Left ventricle myocardium inferior (tissue), 1 donor: ENCODE measurements around the gene ZRANB1. TPM values are rescaled to one million over a fixed set of nuclear protein-coding genes. Genes with fewer than 3 reads are reported as not detected.

ENCODE experiments used
- DNase-seq: peaks from one replicate; pipeline ENCODE4 v3.0.0-alpha.2; 2020
- H3K27ac ChIP-seq: fragments of 200-600 bp; replicated peaks from 2 replicates; pipeline ENCODE4 v1.8.0; 2021
- H3K27me3 ChIP-seq: fragments of 200-600 bp; 2 replicates; pipeline ENCODE4 v1.8.0; 2021; ENCODE audit warnings: low read depth
- H3K36me3 ChIP-seq: fragments of 200-600 bp; 2 replicates; pipeline ENCODE4 v1.8.0; 2021
- H3K4me1 ChIP-seq: fragments of 200-600 bp; 2 replicates; pipeline ENCODE4 v1.8.0; 2021
- H3K4me3 ChIP-seq: fragments of 200-600 bp; 2 replicates; pipeline ENCODE4 v1.8.0; 2021; ENCODE audit warnings: mild to moderate bottlenecking, moderate library complexity
- H3K9me3 ChIP-seq: fragments of 200-600 bp; replicated peaks from 2 replicates; pipeline ENCODE4 v1.8.0; 2021
- intact Hi-C: fragments of 100-400 bp; cut with micrococcal nuclease; formaldehyde crosslinking; loops from one replicate; pipeline ENCODE4 v1.11.0; 2022
- total RNA-seq: library from RNA; stranded (reverse); fragmentation: NEBNext Ultra II Directional; extraction: Animal tissue kit (Norgen Biotek cat#: 25700); gene quantifications from one replicate; pipeline ENCODE4 v1.2.1, GENCODE V29; 2021
- TF ChIP-seq, protein P1 (sequence below): fragments of 200-600 bp; IDR thresholded peaks from 2 replicates; pipeline ENCODE4 v1.8.0; 2021; ENCODE audit warnings: antibody characterized with exemption, mild to moderate bottlenecking, borderline replicate concordance
- donor health status: DM: no; HTN: yes; CAD: no; lungs with severe emphysema.

The ZRANB1 gene
- total RNA-seq, 1 donor from 2014 or later: 25.3 TPM

DNA sequence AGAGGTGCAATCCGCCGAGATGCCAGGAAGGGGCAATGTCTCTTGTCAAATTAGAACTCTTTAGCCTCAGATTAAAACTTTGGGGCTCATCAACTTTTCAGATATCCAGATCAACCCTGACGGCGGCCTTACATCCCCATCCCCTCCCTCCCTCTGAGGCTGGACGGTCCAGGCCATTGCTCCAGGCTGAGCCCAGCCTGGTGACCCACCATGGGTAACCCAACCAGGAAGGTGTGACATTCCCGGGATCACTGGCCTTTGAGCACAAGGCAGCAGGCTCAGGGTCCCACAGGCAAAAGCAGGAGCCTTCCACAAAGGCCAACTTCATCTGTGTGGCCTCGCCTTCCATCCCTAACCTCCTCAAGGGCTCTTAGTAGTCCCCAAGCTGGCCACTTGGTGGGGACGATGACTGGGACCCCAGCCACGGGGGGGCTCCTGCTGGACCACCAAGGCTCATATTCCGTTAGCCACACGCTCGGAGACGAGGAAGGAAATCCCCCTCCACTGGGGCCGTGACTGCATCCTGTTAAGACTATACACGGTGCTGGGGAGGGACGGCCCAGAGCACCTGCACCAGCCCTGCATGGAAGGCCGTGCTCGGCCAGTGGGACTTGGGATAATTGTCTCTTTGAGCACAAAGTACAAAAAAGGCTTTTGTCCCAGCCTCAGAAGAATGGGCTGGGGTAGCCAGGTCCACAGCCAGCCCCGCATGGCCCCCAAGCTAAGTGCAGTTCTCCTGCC is 62.8 kb downstream of the ZRANB1 start:
- no peak for DNase-seq
- peaks cover 81% of the 10 kb centered on the region for H3K4me1 ChIP-seq
- no peaks in the 10 kb centered on the region for H3K9me3 ChIP-seq
- no peak overlapping the region for H3K4me3 ChIP-seq
- no peaks in the 10 kb centered on the region for H3K27me3 ChIP-seq
- TF ChIP-seq, protein P1, sequence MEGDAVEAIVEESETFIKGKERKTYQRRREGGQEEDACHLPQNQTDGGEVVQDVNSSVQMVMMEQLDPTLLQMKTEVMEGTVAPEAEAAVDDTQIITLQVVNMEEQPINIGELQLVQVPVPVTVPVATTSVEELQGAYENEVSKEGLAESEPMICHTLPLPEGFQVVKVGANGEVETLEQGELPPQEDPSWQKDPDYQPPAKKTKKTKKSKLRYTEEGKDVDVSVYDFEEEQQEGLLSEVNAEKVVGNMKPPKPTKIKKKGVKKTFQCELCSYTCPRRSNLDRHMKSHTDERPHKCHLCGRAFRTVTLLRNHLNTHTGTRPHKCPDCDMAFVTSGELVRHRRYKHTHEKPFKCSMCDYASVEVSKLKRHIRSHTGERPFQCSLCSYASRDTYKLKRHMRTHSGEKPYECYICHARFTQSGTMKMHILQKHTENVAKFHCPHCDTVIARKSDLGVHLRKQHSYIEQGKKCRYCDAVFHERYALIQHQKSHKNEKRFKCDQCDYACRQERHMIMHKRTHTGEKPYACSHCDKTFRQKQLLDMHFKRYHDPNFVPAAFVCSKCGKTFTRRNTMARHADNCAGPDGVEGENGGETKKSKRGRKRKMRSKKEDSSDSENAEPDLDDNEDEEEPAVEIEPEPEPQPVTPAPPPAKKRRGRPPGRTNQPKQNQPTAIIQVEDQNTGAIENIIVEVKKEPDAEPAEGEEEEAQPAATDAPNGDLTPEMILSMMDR: no peak
- H3K27ac ChIP-seq: no peak overlapping the region
- peaks cover 23% of the 10 kb centered on the region for H3K36me3 ChIP-seq
- intact Hi-C loops: no loop called here

DNA sequence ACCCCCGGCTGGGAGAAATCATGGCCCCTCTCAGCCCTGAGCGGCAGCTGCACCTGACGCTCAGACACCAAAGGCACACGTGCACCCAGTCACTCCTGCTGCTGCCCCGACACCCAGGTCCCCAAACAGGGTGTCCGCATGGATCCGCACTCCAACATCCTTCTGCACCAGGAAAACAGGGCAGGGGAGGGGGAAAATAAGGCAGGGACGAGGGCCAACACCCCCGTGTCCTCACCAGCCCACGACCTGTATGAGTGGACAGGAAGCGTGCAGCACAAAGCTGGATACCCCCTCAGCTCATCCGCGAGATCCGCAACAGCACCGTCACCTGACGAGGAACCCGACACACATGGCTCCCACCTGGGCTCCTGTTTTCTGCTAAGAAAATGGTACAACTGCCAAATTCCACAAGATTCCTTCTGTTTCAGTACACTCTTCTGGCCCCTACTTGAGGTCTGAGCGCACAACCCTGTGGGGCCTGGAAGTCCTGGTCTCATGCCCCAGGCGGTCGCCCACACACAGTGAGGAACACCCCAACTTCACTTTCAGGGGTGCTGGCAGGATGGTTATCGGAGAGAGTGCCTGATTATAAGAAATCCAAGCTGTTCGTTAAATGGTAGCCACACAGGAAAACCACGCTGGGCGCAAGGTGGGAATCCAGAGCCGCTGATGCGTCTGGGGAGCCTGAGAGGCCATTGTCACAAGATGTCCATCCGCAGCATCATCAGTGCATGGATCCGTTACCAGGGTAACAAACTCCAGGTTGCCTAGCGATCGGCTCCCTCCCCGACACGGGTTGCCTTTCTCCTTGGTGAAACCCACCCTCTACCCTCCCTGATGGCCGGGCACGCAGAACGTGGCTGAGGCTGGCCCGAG is 63.6 kb downstream of the ZRANB1 start:
- DNase-seq: no peak
- TF ChIP-seq, protein P1: no peak
- H3K36me3 ChIP-seq: peaks cover 20% of the 10 kb centered on the region
- intact Hi-C loops: no loop called here
- H3K4me1 ChIP-seq: peaks cover 81% of the 10 kb centered on the region
- no peak overlapping the region for H3K27ac ChIP-seq
- H3K9me3 ChIP-seq: no peaks in the 10 kb centered on the region
- no peaks in the 10 kb centered on the region for H3K27me3 ChIP-seq
- H3K4me3 ChIP-seq: no peak overlapping the region

DNA sequence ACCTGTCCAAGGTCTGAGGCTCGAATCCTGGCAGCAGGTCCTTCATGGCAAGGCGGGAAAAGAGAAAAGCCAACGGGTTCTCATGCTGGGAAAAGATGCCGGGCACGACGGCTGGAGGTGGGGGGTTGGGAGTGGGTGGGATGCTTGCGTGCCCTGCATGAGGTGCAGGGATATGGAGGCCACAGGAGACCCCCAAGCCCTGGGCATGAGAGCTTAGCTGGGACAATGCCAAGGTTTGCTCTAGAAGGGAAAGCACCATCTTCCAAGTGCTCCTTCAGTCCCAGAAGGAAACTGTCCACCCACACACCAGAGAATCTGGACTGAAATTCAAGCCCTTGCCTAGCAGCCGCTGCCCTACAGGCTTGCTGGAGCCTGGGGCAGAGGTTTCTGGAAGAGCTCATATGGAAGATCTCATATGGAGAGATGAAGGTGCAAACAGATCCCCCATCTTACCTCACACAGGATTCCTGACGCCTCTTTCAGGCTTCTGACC is 64.3 kb downstream of the ZRANB1 start:
- intact Hi-C loops: no loop called here
- DNase-seq: no peak
- TF ChIP-seq, protein P1: no peak
- no peaks in the 10 kb centered on the region for H3K9me3 ChIP-seq
- H3K36me3 ChIP-seq: peaks cover 19% of the 10 kb centered on the region
- H3K4me3 ChIP-seq: no peak overlapping the region
- H3K27me3 ChIP-seq: no peaks in the 10 kb centered on the region
- H3K4me1 ChIP-seq: peaks cover 81% of the 10 kb centered on the region
- no peak overlapping the region for H3K27ac ChIP-seq

DNA sequence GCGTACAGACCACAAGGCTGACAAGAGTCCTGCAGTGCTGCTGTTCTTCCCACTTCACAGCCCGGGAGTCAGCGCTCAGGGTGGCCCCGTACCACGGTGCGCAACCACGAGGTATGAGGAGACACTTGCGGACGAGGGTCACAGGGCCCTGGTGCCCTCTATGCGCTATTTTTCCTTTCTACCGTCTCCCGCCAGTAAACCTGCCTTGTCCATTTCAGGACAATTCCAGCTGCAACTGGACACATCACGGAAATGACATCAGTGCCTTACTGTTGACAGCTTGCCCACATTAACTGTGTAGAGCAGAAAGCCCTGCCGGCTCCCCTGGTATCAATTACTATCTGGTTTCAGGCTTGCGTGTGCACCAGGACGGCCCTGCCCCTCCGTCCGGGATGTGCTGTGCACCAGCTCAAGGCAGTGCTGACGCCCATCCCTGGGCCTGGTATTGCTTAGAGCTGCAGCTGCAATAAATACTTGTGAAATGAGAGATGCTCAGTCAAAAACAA is 65.1 kb downstream of the ZRANB1 start:
- H3K27ac ChIP-seq: no peak overlapping the region
- peaks cover 12% of the 10 kb centered on the region for H3K36me3 ChIP-seq
- no peak for DNase-seq
- H3K9me3 ChIP-seq: no peaks in the 10 kb centered on the region
- intact Hi-C loops: no loop called here
- no peaks in the 10 kb centered on the region for H3K27me3 ChIP-seq
- H3K4me3 ChIP-seq: no peak overlapping the region
- TF ChIP-seq, protein P1: no peak
- peaks cover 81% of the 10 kb centered on the region for H3K4me1 ChIP-seq

DNA sequence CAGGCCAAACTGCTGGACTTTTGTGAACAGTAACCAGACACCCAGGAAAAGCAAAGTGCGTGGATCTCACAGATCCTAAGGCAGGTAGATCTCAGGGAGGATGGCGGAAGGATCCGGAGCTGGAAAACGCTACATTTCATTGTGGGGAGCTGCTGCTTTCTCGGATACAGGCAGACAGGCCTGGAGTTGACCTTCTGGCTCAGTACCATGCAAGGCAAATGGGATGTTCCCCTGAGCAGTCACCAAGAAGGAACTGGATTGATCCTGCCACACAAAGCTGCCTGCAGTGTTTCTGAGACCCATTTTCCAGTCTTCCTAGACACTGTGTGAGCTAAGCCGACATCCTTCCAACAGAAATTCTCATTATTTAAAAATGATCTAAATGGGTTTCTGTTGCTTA is 65.5 kb downstream of the ZRANB1 start:
- H3K4me1 ChIP-seq: peaks cover 81% of the 10 kb centered on the region
- DNase-seq: no peak
- intact Hi-C loops: no loop called here
- no peak overlapping the region for H3K27ac ChIP-seq
- H3K4me3 ChIP-seq: no peak overlapping the region
- peaks cover 7% of the 10 kb centered on the region for H3K36me3 ChIP-seq
- H3K27me3 ChIP-seq: no peaks in the 10 kb centered on the region
- H3K9me3 ChIP-seq: no peaks in the 10 kb centered on the region
- TF ChIP-seq, protein P1: no peak
